ENCODE measurements around the gene ARPC5L. TPM values are rescaled to one million over a fixed set of nuclear protein-coding genes. Genes with fewer than 3 reads are reported as not detected.

ARPC5L gene
- total RNA-seq, 1 experiment from 2014 or later, result 47.2 TPM

DNA sequence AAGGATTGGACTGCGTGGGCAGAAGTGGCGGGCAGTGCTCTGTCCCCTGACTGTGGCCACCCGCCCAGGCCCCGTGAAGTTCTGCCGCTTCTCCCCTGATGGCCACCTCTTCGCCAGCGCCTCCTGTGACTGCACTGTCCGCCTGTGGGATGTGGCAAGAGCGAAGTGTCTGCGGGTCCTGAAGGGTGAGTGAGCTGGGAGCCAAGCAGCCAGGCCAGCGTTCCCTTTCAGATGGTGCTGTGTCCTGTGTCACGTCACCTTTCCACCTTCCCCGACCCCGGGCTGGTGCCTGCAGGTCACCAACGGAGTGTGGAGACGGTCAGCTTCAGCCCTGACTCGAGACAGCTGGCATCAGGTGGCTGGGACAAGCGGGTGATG lies 6.4 kb upstream of the ARPC5L start:
- Mint-ChIP-seq H3K27ac (peak overlapping the region; percentile 65; the same call in 1 of the 2 replicates), H3K27me3 (ENCODE audit: low read depth) (no peaks in the 10 kb centered on the region), H3K36me3 (peaks cover 35% of the 10 kb centered on the region), H3K4me3 (no peak overlapping the region), H3K9me3 (no peaks in the 10 kb centered on the region), H3K4me1 (peaks cover 22% of the 10 kb centered on the region)
- DNase-seq (ENCODE audit: low spot score) (no peak), ATAC-seq (no peak)
- CTCF ChIA-PET, result interaction anchor here (0.5 to 12.9 kb wide), 27 partner anchors 11 to 441 kb away, joined by 3 to 935 read pairs (median 4); partner anchors contain the start of genes NR6A1, OLFML2A and SCAI
- POLR2A ChIA-PET, result interaction anchor here (0.6 to 1.9 kb wide), 8 partner anchors 15 to 113 kb away, joined by 3 to 14 read pairs (median 3); partner anchors contain the start of gene NR6A1
- TF ChIP-seq ZNF263 (CRISPR knock-in tag; IDR thresholded peaks at IDR 0.05; ENCODE audit: low read depth) (no peak), NFYB (CRISPR knock-in tag; conservative IDR thresholded peaks at IDR 0.05; ENCODE audit: low read depth) (no peak), ELF4 (CRISPR knock-in tag; IDR thresholded peaks at IDR 0.05; ENCODE audit: low read depth) (no peak), RELA (CRISPR knock-in tag; IDR thresholded peaks at IDR 0.05; ENCODE audit: borderline replicate concordance) (no peak), TP53 (CRISPR knock-in tag; IDR thresholded peaks at IDR 0.05) (no peak), MYBL2 (CRISPR knock-in tag; IDR thresholded peaks at IDR 0.05) (no peak), ZNF416 (CRISPR knock-in tag; IDR thresholded peaks at IDR 0.05) (no peak), RORB (CRISPR knock-in tag; IDR thresholded peaks at IDR 0.05) (no peak)
- TF ChIP-seq, protein P1, sequence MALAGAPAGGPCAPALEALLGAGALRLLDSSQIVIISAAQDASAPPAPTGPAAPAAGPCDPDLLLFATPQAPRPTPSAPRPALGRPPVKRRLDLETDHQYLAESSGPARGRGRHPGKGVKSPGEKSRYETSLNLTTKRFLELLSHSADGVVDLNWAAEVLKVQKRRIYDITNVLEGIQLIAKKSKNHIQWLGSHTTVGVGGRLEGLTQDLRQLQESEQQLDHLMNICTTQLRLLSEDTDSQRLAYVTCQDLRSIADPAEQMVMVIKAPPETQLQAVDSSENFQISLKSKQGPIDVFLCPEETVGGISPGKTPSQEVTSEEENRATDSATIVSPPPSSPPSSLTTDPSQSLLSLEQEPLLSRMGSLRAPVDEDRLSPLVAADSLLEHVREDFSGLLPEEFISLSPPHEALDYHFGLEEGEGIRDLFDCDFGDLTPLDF (CRISPR knock-in tag; IDR thresholded peaks at IDR 0.05), result no peak
- TF ChIP-seq, protein P2, sequence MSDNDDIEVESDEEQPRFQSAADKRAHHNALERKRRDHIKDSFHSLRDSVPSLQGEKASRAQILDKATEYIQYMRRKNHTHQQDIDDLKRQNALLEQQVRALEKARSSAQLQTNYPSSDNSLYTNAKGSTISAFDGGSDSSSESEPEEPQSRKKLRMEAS (CRISPR knock-in tag; IDR thresholded peaks at IDR 0.05), result no peak
- TF ChIP-seq, protein P3, sequence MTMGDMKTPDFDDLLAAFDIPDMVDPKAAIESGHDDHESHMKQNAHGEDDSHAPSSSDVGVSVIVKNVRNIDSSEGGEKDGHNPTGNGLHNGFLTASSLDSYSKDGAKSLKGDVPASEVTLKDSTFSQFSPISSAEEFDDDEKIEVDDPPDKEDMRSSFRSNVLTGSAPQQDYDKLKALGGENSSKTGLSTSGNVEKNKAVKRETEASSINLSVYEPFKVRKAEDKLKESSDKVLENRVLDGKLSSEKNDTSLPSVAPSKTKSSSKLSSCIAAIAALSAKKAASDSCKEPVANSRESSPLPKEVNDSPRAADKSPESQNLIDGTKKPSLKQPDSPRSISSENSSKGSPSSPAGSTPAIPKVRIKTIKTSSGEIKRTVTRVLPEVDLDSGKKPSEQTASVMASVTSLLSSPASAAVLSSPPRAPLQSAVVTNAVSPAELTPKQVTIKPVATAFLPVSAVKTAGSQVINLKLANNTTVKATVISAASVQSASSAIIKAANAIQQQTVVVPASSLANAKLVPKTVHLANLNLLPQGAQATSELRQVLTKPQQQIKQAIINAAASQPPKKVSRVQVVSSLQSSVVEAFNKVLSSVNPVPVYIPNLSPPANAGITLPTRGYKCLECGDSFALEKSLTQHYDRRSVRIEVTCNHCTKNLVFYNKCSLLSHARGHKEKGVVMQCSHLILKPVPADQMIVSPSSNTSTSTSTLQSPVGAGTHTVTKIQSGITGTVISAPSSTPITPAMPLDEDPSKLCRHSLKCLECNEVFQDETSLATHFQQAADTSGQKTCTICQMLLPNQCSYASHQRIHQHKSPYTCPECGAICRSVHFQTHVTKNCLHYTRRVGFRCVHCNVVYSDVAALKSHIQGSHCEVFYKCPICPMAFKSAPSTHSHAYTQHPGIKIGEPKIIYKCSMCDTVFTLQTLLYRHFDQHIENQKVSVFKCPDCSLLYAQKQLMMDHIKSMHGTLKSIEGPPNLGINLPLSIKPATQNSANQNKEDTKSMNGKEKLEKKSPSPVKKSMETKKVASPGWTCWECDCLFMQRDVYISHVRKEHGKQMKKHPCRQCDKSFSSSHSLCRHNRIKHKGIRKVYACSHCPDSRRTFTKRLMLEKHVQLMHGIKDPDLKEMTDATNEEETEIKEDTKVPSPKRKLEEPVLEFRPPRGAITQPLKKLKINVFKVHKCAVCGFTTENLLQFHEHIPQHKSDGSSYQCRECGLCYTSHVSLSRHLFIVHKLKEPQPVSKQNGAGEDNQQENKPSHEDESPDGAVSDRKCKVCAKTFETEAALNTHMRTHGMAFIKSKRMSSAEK (CRISPR knock-in tag; IDR thresholded peaks at IDR 0.05; ENCODE audit: borderline replicate concordance), result no peak
- TF ChIP-seq, protein P4, sequence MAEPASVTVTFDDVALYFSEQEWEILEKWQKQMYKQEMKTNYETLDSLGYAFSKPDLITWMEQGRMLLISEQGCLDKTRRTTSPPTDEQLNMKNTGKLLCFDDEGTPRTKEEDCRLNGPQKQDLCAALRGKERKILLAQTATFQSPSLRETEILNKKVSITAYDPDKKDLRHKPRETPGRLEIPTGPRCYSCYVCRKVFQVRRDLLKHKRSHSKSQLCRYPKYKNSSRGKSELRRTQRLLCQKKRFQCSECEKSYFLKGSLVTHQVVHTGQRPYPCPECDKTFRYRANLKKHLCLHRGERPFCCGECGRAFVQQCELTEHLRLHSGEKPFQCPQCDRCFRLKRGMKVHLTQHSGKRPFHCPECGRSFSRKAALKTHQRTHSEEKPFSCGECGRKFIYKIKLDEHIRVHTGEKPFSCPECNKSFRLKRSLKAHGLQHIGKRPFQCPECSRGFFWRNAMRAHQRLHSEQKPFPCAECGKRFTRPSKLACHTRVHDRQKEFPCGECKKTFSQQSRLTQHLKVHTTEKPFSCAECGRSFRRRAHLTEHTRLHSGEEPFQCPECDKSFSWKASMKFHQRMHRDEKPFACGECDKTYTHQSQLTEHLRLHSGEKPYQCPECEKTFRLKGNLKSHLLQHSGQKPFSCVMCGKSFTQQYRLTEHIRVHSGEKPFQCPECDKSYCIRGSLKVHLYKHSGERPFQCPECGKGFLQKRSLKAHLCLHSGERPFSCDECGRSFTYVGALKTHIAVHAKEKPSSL (CRISPR knock-in tag; conservative IDR thresholded peaks at IDR 0.05), result no peak
- TF ChIP-seq, protein P5, sequence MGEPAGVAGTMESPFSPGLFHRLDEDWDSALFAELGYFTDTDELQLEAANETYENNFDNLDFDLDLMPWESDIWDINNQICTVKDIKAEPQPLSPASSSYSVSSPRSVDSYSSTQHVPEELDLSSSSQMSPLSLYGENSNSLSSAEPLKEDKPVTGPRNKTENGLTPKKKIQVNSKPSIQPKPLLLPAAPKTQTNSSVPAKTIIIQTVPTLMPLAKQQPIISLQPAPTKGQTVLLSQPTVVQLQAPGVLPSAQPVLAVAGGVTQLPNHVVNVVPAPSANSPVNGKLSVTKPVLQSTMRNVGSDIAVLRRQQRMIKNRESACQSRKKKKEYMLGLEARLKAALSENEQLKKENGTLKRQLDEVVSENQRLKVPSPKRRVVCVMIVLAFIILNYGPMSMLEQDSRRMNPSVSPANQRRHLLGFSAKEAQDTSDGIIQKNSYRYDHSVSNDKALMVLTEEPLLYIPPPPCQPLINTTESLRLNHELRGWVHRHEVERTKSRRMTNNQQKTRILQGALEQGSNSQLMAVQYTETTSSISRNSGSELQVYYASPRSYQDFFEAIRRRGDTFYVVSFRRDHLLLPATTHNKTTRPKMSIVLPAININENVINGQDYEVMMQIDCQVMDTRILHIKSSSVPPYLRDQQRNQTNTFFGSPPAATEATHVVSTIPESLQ (CRISPR knock-in tag; IDR thresholded peaks at IDR 0.05), result no peak
- TF ChIP-seq, protein P6, sequence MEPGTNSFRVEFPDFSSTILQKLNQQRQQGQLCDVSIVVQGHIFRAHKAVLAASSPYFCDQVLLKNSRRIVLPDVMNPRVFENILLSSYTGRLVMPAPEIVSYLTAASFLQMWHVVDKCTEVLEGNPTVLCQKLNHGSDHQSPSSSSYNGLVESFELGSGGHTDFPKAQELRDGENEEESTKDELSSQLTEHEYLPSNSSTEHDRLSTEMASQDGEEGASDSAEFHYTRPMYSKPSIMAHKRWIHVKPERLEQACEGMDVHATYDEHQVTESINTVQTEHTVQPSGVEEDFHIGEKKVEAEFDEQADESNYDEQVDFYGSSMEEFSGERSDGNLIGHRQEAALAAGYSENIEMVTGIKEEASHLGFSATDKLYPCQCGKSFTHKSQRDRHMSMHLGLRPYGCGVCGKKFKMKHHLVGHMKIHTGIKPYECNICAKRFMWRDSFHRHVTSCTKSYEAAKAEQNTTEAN (CRISPR knock-in tag; IDR thresholded peaks at IDR 0.05), result no peak
